GM12891 (cell line): ENCODE measurements around the gene MZT2B.
"Not testable (repeated sequence)": the region's sequence is repeated elsewhere in the genome, so short reads cannot be mapped to it uniquely, and the experiment has no call there.

Experiments used
- PAX5 ChIP-seq: IDR thresholded peaks from 2 replicates; pipeline ENCODE4 v1.6.1; 2011; ENCODE audit warnings: low read length, moderate library complexity, mild to moderate bottlenecking; ENCODE audit not compliant: insufficient read depth, severe bottlenecking
- POLR2A ChIP-seq: IDR thresholded peaks from 2 replicates; pipeline ENCODE4 v1.6.1; 2011; ENCODE audit warnings: low read depth, low read length, control low read depth
- POU2F2 ChIP-seq: IDR thresholded peaks from 2 replicates; pipeline ENCODE4 v1.6.1; 2011; ENCODE audit warnings: low read depth, mild to moderate bottlenecking, control low read depth, low read length, moderate library complexity
- TAF1 ChIP-seq: IDR thresholded peaks from 2 replicates; pipeline ENCODE4 v1.6.1; 2011; ENCODE audit warnings: low read depth, low read length, control low read depth

GRCh38 chr2:130142396-130143265, 39.4 kb upstream of the MZT2B start:
- TF ChIP-seq POU2F2, PAX5, TAF1, POLR2A: not testable (repeated sequence)
